Measurements from ENCODE around the gene CRAT.

CRAT gene

GRCh38 chr9:129107651-129108050 is 2.9 kb downstream of the CRAT start:
- Histone ChIP-seq H3K27ac (replicated peaks) (no peak overlapping the region), H3K27me3 (ENCODE audit: insufficient read depth, poor library complexity, severe bottlenecking) (no peaks in the 10 kb centered on the region), H3K4me3 (replicated peaks; ENCODE audit: insufficient read depth, low read length) (no peak overlapping the region)
- no peak for TF ChIP-seq REST (IDR thresholded peaks at IDR 0.05; ENCODE audit: insufficient replicate concordance, low read depth)
- TF ChIP-seq SPI1 (IDR thresholded peaks at IDR 0.05; ENCODE audit: borderline replicate concordance, low read depth) = no peak
- no peak for DNase-seq (ENCODE audit: low read depth in 1 of 2, low spot score in 1 of 2)

GRCh38 chr9:129105857-129106694 is 4.5 kb downstream of the CRAT start:
- TF ChIP-seq REST (IDR thresholded peaks at IDR 0.05; ENCODE audit: insufficient replicate concordance, low read depth) (no peak), SPI1 (IDR thresholded peaks at IDR 0.05; ENCODE audit: borderline replicate concordance, low read depth) (no peak), GABPA (IDR thresholded peaks at IDR 0.05; ENCODE audit: low read depth) (no peak), CTCF (IDR thresholded peaks at IDR 0.05; ENCODE audit: insufficient read depth, low read length) (no peak), POLR2AphosphoS5 (IDR thresholded peaks at IDR 0.05; ENCODE audit: low read depth) (no peak)
- Histone ChIP-seq H3K4me3 (replicated peaks; ENCODE audit: insufficient read depth, low read length) (no peak overlapping the region), H3K27me3 (ENCODE audit: insufficient read depth, poor library complexity, severe bottlenecking) (no peaks in the 10 kb centered on the region), H3K27ac (replicated peaks) (no peak overlapping the region)
- no peak for DNase-seq (ENCODE audit: low read depth in 1 of 2, low spot score in 1 of 2)

GRCh38 chr9:129104051-129104450 is 6.5 kb downstream of the CRAT start:
- TF ChIP-seq REST (IDR thresholded peaks at IDR 0.05; ENCODE audit: insufficient replicate concordance, low read depth) (no peak), GABPA (IDR thresholded peaks at IDR 0.05; ENCODE audit: low read depth) (no peak), POLR2AphosphoS5 (IDR thresholded peaks at IDR 0.05; ENCODE audit: low read depth) (no peak), CTCF (IDR thresholded peaks at IDR 0.05; ENCODE audit: insufficient read depth, low read length) (no peak), SPI1 (IDR thresholded peaks at IDR 0.05; ENCODE audit: borderline replicate concordance, low read depth) (no peak)
- no peak overlapping the region for H3K27ac ChIP-seq (replicated peaks)

More at GRCh38 chr9:129104051-129104450, 6.5 kb downstream of the CRAT start:
- Histone ChIP-seq H3K27me3 (ENCODE audit: insufficient read depth, poor library complexity, severe bottlenecking) (no peaks in the 10 kb centered on the region), H3K4me3 (replicated peaks; ENCODE audit: insufficient read depth, low read length) (no peak overlapping the region)
- DNase-seq (ENCODE audit: low read depth in 1 of 2, low spot score in 1 of 2) = no peak
